Caco-2 (cell line): ENCODE data around the gene PDE1C. TPM values are rescaled to one million over a fixed set of nuclear protein-coding genes. Genes with fewer than 3 reads are reported as not detected.

Source experiments
- BruUV-seq: library from RNA; stranded (reverse); fragments of 400-500 nt; replicated peaks from 2 replicates; lab custom pipeline; 2021; lab: Mats Ljungman, UMichigan
- CTCF ChIA-PET: fragments of 300-600 bp; sonication (Branson Sonifier 250); formaldehyde crosslinking; loops from one replicate; lab custom pipeline; 2022; ENCODE audit warnings: antibody characterized with exemption; lab: Charles Lee
- POLR2A ChIA-PET: fragments of 300-600 bp; sonication (Branson Sonifier 250); formaldehyde crosslinking; loops from one replicate; lab custom pipeline; 2022; ENCODE audit warnings: antibody characterized with exemption; lab: Charles Lee
- DNase-seq, 2 experiments: peaks; one replicate each; pipeline versions ENCODE4 v3.0.0 to v3.0.0-alpha.2; 2020 to 2022
- H3K27me3 ChIP-seq: replicated peaks from 2 replicates; pipeline ENCODE4 v1.6.0; 2011; ENCODE audit warnings: low read length; ENCODE audit not compliant: control insufficient read depth, insufficient read depth
- H3K36me3 ChIP-seq: 2 replicates; pipeline ENCODE4 v1.5.1; 2011; ENCODE audit warnings: low read length; ENCODE audit not compliant: control insufficient read depth, insufficient read depth
- H3K4me1 ChIP-seq: fragments of 250-450 bp; sonication (Bioruptor Pico); 2 replicates; pipeline ENCODE4 v1.5.1; 2020; ENCODE audit warnings: mild to moderate bottlenecking
- H3K4me3 ChIP-seq: 2 replicates; pipeline ENCODE4 v1.5.1; 2011; ENCODE audit warnings: low read depth, mild to moderate bottlenecking, control low read depth, low read length
- H3K9me3 ChIP-seq: fragments of 250-450 bp; sonication (Bioruptor Pico); 2 replicates; pipeline ENCODE4 v1.5.1; 2020; ENCODE audit warnings: mild to moderate bottlenecking, moderate library complexity
- H3K27ac Mint-ChIP-seq: one replicate; pipeline ENCODE4 v1.8.0; 2022; ENCODE audit warnings: mixed read lengths; ENCODE audit not compliant: unreplicated experiment
- H3K27me3 Mint-ChIP-seq: one replicate; pipeline ENCODE4 v1.8.0; 2022; ENCODE audit warnings: mixed read lengths; ENCODE audit not compliant: insufficient read depth, unreplicated experiment
- H3K36me3 Mint-ChIP-seq: one replicate; pipeline ENCODE4 v1.8.0; 2022; ENCODE audit warnings: mild to moderate bottlenecking, mixed read lengths; ENCODE audit not compliant: insufficient read depth, unreplicated experiment
- H3K4me1 Mint-ChIP-seq: one replicate; pipeline ENCODE4 v1.8.0; 2022; ENCODE audit warnings: low read depth, mixed read lengths; ENCODE audit not compliant: unreplicated experiment
- H3K4me3 Mint-ChIP-seq: one replicate; pipeline ENCODE4 v1.8.0; 2022; ENCODE audit warnings: mild to moderate bottlenecking, moderate library complexity, mixed read lengths; ENCODE audit not compliant: unreplicated experiment
- H3K9me3 Mint-ChIP-seq: one replicate; pipeline ENCODE4 v1.8.0; 2022; ENCODE audit warnings: mixed read lengths; ENCODE audit not compliant: unreplicated experiment
- CTCF ChIP-seq, 2 experiments: fragments of 200-600 bp in 1 of 2; IDR thresholded peaks; 1 replicate in 1 of 2; 2 replicates in 1 of 2; pipeline versions ENCODE4 v1.5.1 to v1.8.0; 2011 to 2022; ENCODE audit warnings: antibody characterized with exemption in 1 of 2, control low read depth in 1 of 2, inconsistent platforms in 1 of 2, low read depth in 1 of 2, low read length in 1 of 2, mild to moderate bottlenecking in 1 of 2, moderate library complexity in 1 of 2; ENCODE audit not compliant: insufficient read depth in 1 of 2, severe bottlenecking in 1 of 2, unreplicated experiment in 1 of 2
- intact Hi-C: fragments of 100-400 bp; cut with micrococcal nuclease; formaldehyde crosslinking; loops from one replicate; pipeline ENCODE4 v1.10.0; 2022; ENCODE audit not compliant: unreplicated experiment
- total RNA-seq: library from RNA; stranded (reverse); gene quantifications from 2 replicates; pipeline ENCODE4 v1.2.3, GENCODE V29; 2022

Gene PDE1C
- total RNA-seq, 1 experiment from 2014 or later = not detected

- ChIA-PET CTCF (no interaction called here), POLR2A (no interaction called here)
- intact Hi-C loops = no loop called here
Measured at GRCh38 chr7:31885171-31885570, 185.0 kb downstream of the PDE1C start.

GRCh38 chr7:31883761-31884164 is 186.4 kb downstream of the PDE1C start:
- H3K36me3 ChIP-seq = no peaks in the 10 kb centered on the region
- no peaks in the 10 kb centered on the region for H3K4me1 Mint-ChIP-seq
- POLR2A ChIA-PET = no interaction called here
- H3K4me3 ChIP-seq = no peak overlapping the region
- no peaks in the 10 kb centered on the region for H3K9me3 ChIP-seq
- no peaks in the 10 kb centered on the region for H3K36me3 Mint-ChIP-seq
- peaks cover 17% of the 10 kb centered on the region for H3K9me3 Mint-ChIP-seq
- no peaks in the 10 kb centered on the region for H3K4me1 ChIP-seq
- no peak for TF ChIP-seq CTCF (IDR thresholded peaks at IDR 0.05; ENCODE audit: insufficient read depth in 1 of 2, low read depth in 1 of 2, low read length in 1 of 2, severe bottlenecking in 1 of 2, unreplicated experiment in 1 of 2)
- CTCF ChIA-PET = no interaction called here
- no TSS peak for BruUV-seq
- DNase-seq = no peak
- intact Hi-C loops = no loop called here
- H3K27me3 ChIP-seq = no peaks in the 10 kb centered on the region
- no peak overlapping the region for H3K4me3 Mint-ChIP-seq
- H3K27me3 Mint-ChIP-seq = peaks cover 8% of the 10 kb centered on the region
- no peak overlapping the region for H3K27ac Mint-ChIP-seq

More at GRCh38 chr7:31885171-31885570, 185.0 kb downstream of the PDE1C start:
- no peak overlapping the region for H3K4me3 Mint-ChIP-seq
- H3K4me1 Mint-ChIP-seq = no peaks in the 10 kb centered on the region
- no peak for TF ChIP-seq CTCF (IDR thresholded peaks at IDR 0.05; ENCODE audit: insufficient read depth in 1 of 2, low read depth in 1 of 2, low read length in 1 of 2, severe bottlenecking in 1 of 2, unreplicated experiment in 1 of 2)
- H3K27me3 Mint-ChIP-seq = peaks cover 8% of the 10 kb centered on the region
- Histone ChIP-seq H3K9me3 (no peaks in the 10 kb centered on the region), H3K27me3 (no peaks in the 10 kb centered on the region), H3K4me1 (no peaks in the 10 kb centered on the region), H3K4me3 (no peak overlapping the region), H3K36me3 (no peaks in the 10 kb centered on the region)
- peaks cover 17% of the 10 kb centered on the region for H3K9me3 Mint-ChIP-seq
- no peak overlapping the region for H3K27ac Mint-ChIP-seq
- no peaks in the 10 kb centered on the region for H3K36me3 Mint-ChIP-seq
- no peak for DNase-seq
- BruUV-seq = no TSS peak

GRCh38 chr7:31882187-31882586 is 188.0 kb downstream of the PDE1C start:
- Histone ChIP-seq H3K36me3 (no peaks in the 10 kb centered on the region), H3K27me3 (no peaks in the 10 kb centered on the region), H3K4me3 (no peak overlapping the region), H3K9me3 (no peaks in the 10 kb centered on the region), H3K4me1 (no peaks in the 10 kb centered on the region)
- Mint-ChIP-seq H3K9me3 (peaks cover 16% of the 10 kb centered on the region), H3K4me3 (no peak overlapping the region), H3K4me1 (no peaks in the 10 kb centered on the region), H3K27me3 (peaks cover 8% of the 10 kb centered on the region), H3K27ac (no peak overlapping the region), H3K36me3 (no peaks in the 10 kb centered on the region)
- TF ChIP-seq CTCF (IDR thresholded peaks at IDR 0.05; ENCODE audit: insufficient read depth in 1 of 2, low read depth in 1 of 2, low read length in 1 of 2, severe bottlenecking in 1 of 2, unreplicated experiment in 1 of 2) = no peak
- no peak for DNase-seq
- POLR2A ChIA-PET = no interaction called here
- intact Hi-C loops = no loop called here
- CTCF ChIA-PET = no interaction called here
- no TSS peak for BruUV-seq
